Neural progenitor cell (in vitro differentiated cells): ENCODE data around the gene ERAP2. TPM values are rescaled to one million over a fixed set of nuclear protein-coding genes. Genes with fewer than 3 reads are reported as not detected.

Experiments used
- DNase-seq: peaks from one replicate; pipeline ENCODE4 v3.0.0-alpha.2; 2016; ENCODE audit warnings: low spot score
- H2AFZ ChIP-seq: fragments of 200-600 bp; sonication (generic); replicated peaks from 2 replicates; pipeline ENCODE4 v1.6.1; 2016; ENCODE audit warnings: antibody characterized with exemption
- H3F3A ChIP-seq: fragments of 200-600 bp; sonication (generic); 2 replicates; pipeline ENCODE4 v1.6.1; 2016; ENCODE audit warnings: antibody characterized with exemption, low read depth
- H3K27ac ChIP-seq: fragments of 200-600 bp; sonication (generic); 2 replicates; pipeline ENCODE4 v1.5.1; 2016; ENCODE audit warnings: mild to moderate bottlenecking
- H3K27me3 ChIP-seq: fragments of 200-600 bp; sonication (generic); 2 replicates; pipeline ENCODE4 v1.6.1; 2016; ENCODE audit warnings: mild to moderate bottlenecking, moderate library complexity
- H3K36me3 ChIP-seq: fragments of 200-600 bp; sonication (generic); 2 replicates; pipeline ENCODE4 v1.5.1; 2016
- H3K4me1 ChIP-seq: fragments of 200-600 bp; sonication (generic); 2 replicates; pipeline ENCODE4 v1.6.1; 2016; ENCODE audit warnings: mixed run types
- H3K4me2 ChIP-seq: fragments of 200-600 bp; sonication (generic); 2 replicates; pipeline ENCODE4 v1.6.1; 2016
- H3K4me3 ChIP-seq: fragments of 200-600 bp; sonication (generic); 2 replicates; pipeline ENCODE4 v1.5.1; 2016
- H3K79me2 ChIP-seq: fragments of 200-600 bp; sonication (generic); 2 replicates; pipeline ENCODE4 v1.6.1; 2016; ENCODE audit warnings: low read depth
- H3K9ac ChIP-seq: fragments of 200-600 bp; sonication (generic); 2 replicates; pipeline ENCODE4 v1.6.1; 2016
- H3K9me3 ChIP-seq: fragments of 200-600 bp; sonication (generic); 2 replicates; pipeline ENCODE4 v1.5.1; 2016; ENCODE audit warnings: low read depth
- H4K20me1 ChIP-seq: fragments of 200-600 bp; sonication (generic); 2 replicates; pipeline ENCODE4 v1.6.1; 2016; ENCODE audit warnings: low read depth
- H3K27ac Mint-ChIP-seq: 3 replicates; pipeline ENCODE4 v1.8.0; 2021; ENCODE audit warnings: mixed read lengths
- H3K27me3 Mint-ChIP-seq: 2 replicates; pipeline ENCODE4 v1.8.0; 2022; ENCODE audit warnings: low read depth, mild to moderate bottlenecking, inconsistent platforms, moderate library complexity, mixed read lengths; ENCODE audit not compliant: insufficient read depth
- H3K36me3 Mint-ChIP-seq: 3 replicates; pipeline ENCODE4 v1.8.0; 2021; ENCODE audit warnings: mixed read lengths
- H3K4me1 Mint-ChIP-seq: 3 replicates; pipeline ENCODE4 v1.8.0; 2021; ENCODE audit warnings: mixed read lengths
- H3K4me3 Mint-ChIP-seq: 3 replicates; pipeline ENCODE4 v1.8.0; 2021; ENCODE audit warnings: mild to moderate bottlenecking, moderate library complexity, mixed read lengths
- H3K9me3 Mint-ChIP-seq: 3 replicates; pipeline ENCODE4 v1.8.0; 2020; ENCODE audit warnings: mixed read lengths
- CTCF ChIP-seq: fragments of 200-600 bp; sonication (generic); IDR thresholded peaks from 2 replicates; pipeline ENCODE4 v1.5.1; 2017; ENCODE audit warnings: antibody characterized with exemption, mild to moderate bottlenecking
- EZH2 ChIP-seq: fragments of 200-600 bp; sonication (generic); IDR thresholded peaks from 2 replicates; pipeline ENCODE4 v1.6.1; 2017; ENCODE audit warnings: antibody characterized with exemption, mild to moderate bottlenecking, moderate library complexity
- EZH2phosphoT487 ChIP-seq: fragments of 200-600 bp; sonication (generic); IDR thresholded peaks from 2 replicates; pipeline ENCODE4 v1.6.1; 2017; ENCODE audit warnings: antibody characterized with exemption
- total RNA-seq: library from RNA; depleted of rRNA; stranded (reverse); fragments of >200 nt; gene quantifications from 2 replicates; pipeline ENCODE4 v1.2.3, GENCODE V29; 2015; ENCODE audit warnings: low replicate concordance

The ERAP2 gene
- total RNA-seq, 1 donor from 2014 or later, result not detected

- H4K20me1 ChIP-seq, result no peaks in the 10 kb centered on the region
- peak overlapping the region; percentile 81 for H3K27ac ChIP-seq
- Mint-ChIP-seq H3K9me3 (peaks cover 3% of the 10 kb centered on the region), H3K27ac (peak overlapping the region; percentile 97), H3K4me3 (peak overlapping the region; percentile 96), H3K27me3 (peaks cover 4% of the 10 kb centered on the region), H3K4me1 (peaks cover 37% of the 10 kb centered on the region), H3K36me3 (peaks cover 7% of the 10 kb centered on the region)
- H3K4me2 ChIP-seq, result peak overlapping the region; percentile 93
- no peak overlapping the region for H3K9ac ChIP-seq
- no peaks in the 10 kb centered on the region for H3K36me3 ChIP-seq
- no peaks in the 10 kb centered on the region for H3K9me3 ChIP-seq
- peak overlapping the region; percentile 90 for H3K4me3 ChIP-seq
- peak; percentile 95 for DNase-seq
- peaks cover 26% of the 10 kb centered on the region for H3K27me3 ChIP-seq
- H3K79me2 ChIP-seq, result peaks cover 4% of the 10 kb centered on the region
- peaks cover 12% of the 10 kb centered on the region for H3K4me1 ChIP-seq
- peaks cover 26% of the 10 kb centered on the region for H3F3A ChIP-seq
- TF ChIP-seq CTCF (no peak), EZH2phosphoT487 (no peak), EZH2 (no peak)
- H2AFZ ChIP-seq, result peak overlapping the region; percentile 96
Observed at GRCh38 chr5:96934708-96935558, 58.6 kb downstream of the ERAP2 start.

GRCh38 chr5:96935559-96936430 lies 59.5 kb downstream of the ERAP2 start, which contains the start of gene LNPEP:
LNPEP (plus strand) TSS chr5:96936080; CDS start chr5:96936156, 76 bp downstream.
- peaks cover 3% of the 10 kb centered on the region for H3K9me3 Mint-ChIP-seq
- peak within 1 kb of the TSS; percentile 97 for H3K27ac Mint-ChIP-seq
- H3K36me3 Mint-ChIP-seq, result peaks cover 9% of the 10 kb centered on the region
- peak within 1 kb of the TSS; percentile 96 for H3K4me3 Mint-ChIP-seq
- no peaks in the 10 kb centered on the region for H4K20me1 ChIP-seq
- peak; percentile 97 for DNase-seq
- peaks cover 4% of the 10 kb centered on the region for H3K27me3 Mint-ChIP-seq
- peak; percentile 52 for TF ChIP-seq EZH2
- TF ChIP-seq CTCF, result no peak
- H3K27ac ChIP-seq, result peak within 1 kb of the TSS; percentile 81
- H3K4me1 ChIP-seq, result peaks cover 12% of the 10 kb centered on the region
- H2AFZ ChIP-seq, result peak within 1 kb of the TSS; percentile 96
- H3K4me3 ChIP-seq, result peak within 1 kb of the TSS; percentile 90
- no peaks in the 10 kb centered on the region for H3K36me3 ChIP-seq
- H3K4me1 Mint-ChIP-seq, result peaks cover 34% of the 10 kb centered on the region
- H3K79me2 ChIP-seq, result peaks cover 4% of the 10 kb centered on the region
- H3K9me3 ChIP-seq, result no peaks in the 10 kb centered on the region
- peaks cover 26% of the 10 kb centered on the region for H3F3A ChIP-seq
- peak within 1 kb of the TSS; percentile 93 for H3K4me2 ChIP-seq
- H3K27me3 ChIP-seq, result peaks cover 26% of the 10 kb centered on the region
- no peak within 1 kb of the TSS for H3K9ac ChIP-seq

- Histone ChIP-seq H3K27me3 (peaks cover 26% of the 10 kb centered on the region), H3K9me3 (no peaks in the 10 kb centered on the region), H3K9ac (no peak overlapping the region), H3K27ac (no peak overlapping the region), H2AFZ (peak overlapping the region; percentile 90), H3F3A (peaks cover 26% of the 10 kb centered on the region), H4K20me1 (no peaks in the 10 kb centered on the region), H3K79me2 (peaks cover 4% of the 10 kb centered on the region), H3K4me1 (peaks cover 12% of the 10 kb centered on the region), H3K36me3 (no peaks in the 10 kb centered on the region), H3K4me2 (peak overlapping the region; percentile 93), H3K4me3 (peak overlapping the region; percentile 90)
- Mint-ChIP-seq H3K27me3 (peaks cover 4% of the 10 kb centered on the region), H3K4me3 (peak overlapping the region; percentile 96), H3K4me1 (peaks cover 32% of the 10 kb centered on the region), H3K36me3 (peaks cover 13% of the 10 kb centered on the region), H3K27ac (peak overlapping the region; percentile 61), H3K9me3 (peaks cover 5% of the 10 kb centered on the region)
- DNase-seq, result peak; percentile 60
- TF ChIP-seq CTCF (no peak), EZH2 (no peak)
Observed at GRCh38 chr5:96936431-96937320, 60.4 kb downstream of the ERAP2 start.
